WTC11 (cell line): ENCODE measurements around the gene PRRT1. TPM values are rescaled to one million over a fixed set of nuclear protein-coding genes. Genes with fewer than 3 reads are reported as not detected.

Experiments
- ATAC-seq: fragments of 200-7000 bp; cut with Tn5 transposase; 2 replicates; pipeline ENCODE4 v1.10.0; 2021; ENCODE audit warnings: mild to moderate bottlenecking, moderate library complexity
- CTCF ChIA-PET: fragments of 300-600 bp; sonication (Branson Sonifier 250); formaldehyde crosslinking; loops from one replicate; lab custom pipeline; 2021; ENCODE audit warnings: antibody characterized with exemption; lab: Charles Lee
- POLR2A ChIA-PET: fragments of 350-600 bp; sonication (Branson Sonifier 250); formaldehyde crosslinking; loops from one replicate; lab custom pipeline; 2021; ENCODE audit warnings: antibody characterized with exemption; lab: Charles Lee
- DNase-seq: peaks from one replicate; pipeline ENCODE4 v3.0.0; 2021; ENCODE audit warnings: low spot score
- H3K27ac Mint-ChIP-seq: 2 replicates; pipeline ENCODE4 v1.8.0; 2021; ENCODE audit warnings: mixed read lengths
- H3K27me3 Mint-ChIP-seq: 2 replicates; pipeline ENCODE4 v1.8.0; 2021; ENCODE audit warnings: low read depth, mild to moderate bottlenecking, moderate library complexity, mixed read lengths
- H3K36me3 Mint-ChIP-seq: 2 replicates; pipeline ENCODE4 v1.8.0; 2021; ENCODE audit warnings: mixed read lengths
- H3K4me1 Mint-ChIP-seq: 2 replicates; pipeline ENCODE4 v1.8.0; 2022; ENCODE audit warnings: mixed read lengths
- H3K4me3 Mint-ChIP-seq: 2 replicates; pipeline ENCODE4 v1.8.0; 2021; ENCODE audit warnings: mild to moderate bottlenecking, moderate library complexity, mixed read lengths
- H3K9me3 Mint-ChIP-seq: 2 replicates; pipeline ENCODE4 v1.8.0; 2021; ENCODE audit warnings: mixed read lengths
- ATF1 ChIP-seq: sonication (generic); formaldehyde crosslinking; IDR thresholded peaks from 2 replicates; pipeline ENCODE4 v1.8.1; 2023; ENCODE audit warnings: mild to moderate bottlenecking, moderate library complexity, missing genetic modification reagents
- CREM ChIP-seq: sonication (generic); formaldehyde crosslinking; IDR thresholded peaks from 2 replicates; pipeline ENCODE4 v1.8.1; 2022; ENCODE audit warnings: mild to moderate bottlenecking, missing genetic modification reagents, moderate library complexity
- E2F1 ChIP-seq: sonication (generic); formaldehyde crosslinking; IDR thresholded peaks from 2 replicates; pipeline ENCODE4 v1.8.0; 2022; ENCODE audit warnings: mild to moderate bottlenecking, missing genetic modification reagents
- FOXK1 ChIP-seq: sonication (generic); formaldehyde crosslinking; IDR thresholded peaks from 2 replicates; pipeline ENCODE4 v1.8.0; 2022; ENCODE audit warnings: mild to moderate bottlenecking, moderate library complexity, missing genetic modification reagents
- HMGXB4 ChIP-seq: sonication (generic); formaldehyde crosslinking; IDR thresholded peaks from 2 replicates; pipeline ENCODE4 v1.8.1; 2023; ENCODE audit warnings: mild to moderate bottlenecking, moderate library complexity, missing genetic modification reagents
- IRF2 ChIP-seq: sonication (generic); formaldehyde crosslinking; IDR thresholded peaks from 2 replicates; pipeline ENCODE4 v1.8.0; 2022; ENCODE audit warnings: low read depth, missing genetic modification reagents, borderline replicate concordance
- JAZF1 ChIP-seq: fragments of 250-450 bp; sonication (Bioruptor Pico); IDR thresholded peaks from 2 replicates; pipeline ENCODE4 v1.9.0; 2021; ENCODE audit warnings: moderate library complexity, mild to moderate bottlenecking, inconsistent platforms
- NR3C1 ChIP-seq: sonication (generic); formaldehyde crosslinking; conservative IDR thresholded peaks from 2 replicates; pipeline ENCODE4 v1.8.1; 2023; ENCODE audit warnings: low read depth, mild to moderate bottlenecking, missing genetic modification reagents
- PRDM15 ChIP-seq: sonication (generic); formaldehyde crosslinking; IDR thresholded peaks from 2 replicates; pipeline ENCODE4 v1.8.0; 2022; ENCODE audit warnings: missing genetic modification reagents
- RORB ChIP-seq: fragments of 250-450 bp; sonication (Bioruptor Pico); IDR thresholded peaks from 2 replicates; pipeline ENCODE4 v1.9.0; 2021; ENCODE audit warnings: mild to moderate bottlenecking
- SMAD3 ChIP-seq: sonication (generic); formaldehyde crosslinking; IDR thresholded peaks from 2 replicates; pipeline ENCODE4 v1.8.0; 2022; ENCODE audit warnings: missing genetic modification reagents, mild to moderate bottlenecking, borderline replicate concordance
- TCF7 ChIP-seq: sonication (generic); formaldehyde crosslinking; IDR thresholded peaks from 2 replicates; pipeline ENCODE4 v1.8.0; 2022; ENCODE audit warnings: mild to moderate bottlenecking, low read depth, missing genetic modification reagents, moderate library complexity
- TP53 ChIP-seq: sonication (generic); formaldehyde crosslinking; IDR thresholded peaks from 2 replicates; pipeline ENCODE4 v1.8.1; 2023; ENCODE audit warnings: mild to moderate bottlenecking, missing genetic modification reagents
- ZMAT4 ChIP-seq: fragments of 250-450 bp; sonication (Bioruptor Pico); IDR thresholded peaks from 2 replicates; pipeline ENCODE4 v1.9.0; 2021; ENCODE audit warnings: mild to moderate bottlenecking
- ZNF263 ChIP-seq: sonication (generic); formaldehyde crosslinking; IDR thresholded peaks from 2 replicates; pipeline ENCODE4 v1.8.1; 2022; ENCODE audit warnings: low read depth, mild to moderate bottlenecking, moderate library complexity, missing genetic modification reagents
- ZNF416 ChIP-seq: fragments of 250-450 bp; sonication (Bioruptor Pico); IDR thresholded peaks from 2 replicates; pipeline ENCODE4 v1.9.0; 2021; ENCODE audit warnings: mild to moderate bottlenecking, inconsistent platforms
- ZNF423 ChIP-seq: fragments of 250-450 bp; sonication (Bioruptor Pico); IDR thresholded peaks from 2 replicates; pipeline ENCODE4 v2.1.2; 2022; ENCODE audit warnings: mild to moderate bottlenecking, moderate library complexity
- total RNA-seq: library from RNA; stranded (reverse); gene quantifications from 3 replicates; pipeline ENCODE4 v1.2.3, GENCODE V29; 2021

Gene PRRT1
- total RNA-seq, 1 experiment from 2014 or later, result 1.6 TPM

GRCh38 chr6:32198866-32199265, 47.1 kb upstream of the PRRT1 start (continued):
- TF ChIP-seq ZMAT4 (CRISPR knock-in tag) (no peak), ZNF263 (CRISPR knock-in tag) (no peak), TP53 (CRISPR knock-in tag) (no peak)

GRCh38 chr6:32198345-32198696, 46.6 kb upstream of the PRRT1 start:
- DNase-seq (no peak), ATAC-seq (no peak)
- TF ChIP-seq ZNF416 (CRISPR knock-in tag) (no peak), IRF2 (CRISPR knock-in tag) (no peak), ATF1 (CRISPR knock-in tag) (no peak), NR3C1 (CRISPR knock-in tag) (no peak), RORB (no peak), HMGXB4 (CRISPR knock-in tag) (no peak), JAZF1 (CRISPR knock-in tag) (no peak), PRDM15 (CRISPR knock-in tag) (no peak), ZNF423 (CRISPR knock-in tag) (no peak), FOXK1 (CRISPR knock-in tag) (no peak), TCF7 (CRISPR knock-in tag) (no peak), E2F1 (no peak), SMAD3 (CRISPR knock-in tag) (no peak), CREM (CRISPR knock-in tag) (no peak)
- POLR2A ChIA-PET, result no interaction called here
- CTCF ChIA-PET, result interaction anchor here (0.7 to 1.5 kb wide), 3 partner anchors 150 to 786 kb away, joined by 3 to 4 read pairs (median 4); no protein-coding TSS in a partner anchor
- H3K9me3 Mint-ChIP-seq, result no peaks in the 10 kb centered on the region
- no peaks in the 10 kb centered on the region for H3K36me3 Mint-ChIP-seq
- no peak overlapping the region for H3K4me3 Mint-ChIP-seq
- peaks cover 28% of the 10 kb centered on the region for H3K4me1 Mint-ChIP-seq
- H3K27me3 Mint-ChIP-seq, result peaks cover 3% of the 10 kb centered on the region; the same call in 1 of the 2 replicates
- no peak overlapping the region for H3K27ac Mint-ChIP-seq
